H1 (cell line): ENCODE measurements around the gene DYNC1I1. TPM values are rescaled to one million over a fixed set of nuclear protein-coding genes. Genes with fewer than 3 reads are reported as not detected.

Source experiments
- CTCF ChIA-PET: fragments of 300-600 bp; sonication (Branson Sonifier 250); formaldehyde crosslinking; loops from one replicate; lab custom pipeline; 2021; ENCODE audit not compliant: partially characterized antibody; lab: Charles Lee
- POLR2A ChIA-PET: fragments of 300-600 bp; sonication (Branson Sonifier 250); formaldehyde crosslinking; loops from one replicate; lab custom pipeline; 2021; ENCODE audit warnings: inconsistent platforms; ENCODE audit not compliant: partially characterized antibody; lab: Charles Lee
- DNase-seq, 2 experiments: peaks; one replicate each; pipeline versions ENCODE4 v3.0.0 to v3.0.0-alpha.2; 2010 to 2022; ENCODE audit warnings: low spot score in 2 of 2, low read depth in 1 of 2, mixed read lengths in 1 of 2
- FAIRE-seq: peaks from 2 replicates; lab custom pipeline; 2011; peaks lifted over from hg19 to GRCh38; lab: Jason Lieb, UNC
- H2AFZ ChIP-seq: 2 replicates; pipeline ENCODE4 v1.8.1; 2012; ENCODE audit warnings: low read length, inconsistent platforms
- H2AK5ac ChIP-seq: 2 replicates; pipeline ENCODE4 v1.6.1; 2013; ENCODE audit warnings: low read depth, low read length
- H2BK120ac ChIP-seq: replicated peaks from 2 replicates; pipeline ENCODE3; 2013; ENCODE audit warnings: low read depth, low read length, inconsistent platforms
- H2BK12ac ChIP-seq: 2 replicates; pipeline ENCODE4 v1.6.1; 2013; ENCODE audit warnings: low read depth, low read length
- H2BK15ac ChIP-seq: 2 replicates; pipeline ENCODE4 v1.6.1; 2013; ENCODE audit warnings: low read length
- H2BK20ac ChIP-seq: 2 replicates; pipeline ENCODE4 v1.6.1; 2013; ENCODE audit warnings: low read length
- H2BK5ac ChIP-seq: 2 replicates; pipeline ENCODE4 v1.6.1; 2013; ENCODE audit warnings: low read depth, low read length
- H3K14ac ChIP-seq: 2 replicates; pipeline ENCODE4 v1.6.1; 2013; ENCODE audit warnings: inconsistent platforms; ENCODE audit not compliant: insufficient read length
- H3K18ac ChIP-seq: 2 replicates; pipeline ENCODE4 v1.6.1; 2013; ENCODE audit warnings: low read length; ENCODE audit errors: extremely low read depth
- H3K23ac ChIP-seq: 2 replicates; pipeline ENCODE4 v1.6.1; 2013; ENCODE audit warnings: inconsistent platforms; ENCODE audit not compliant: insufficient read length
- H3K23me2 ChIP-seq: 2 replicates; pipeline ENCODE4 v1.6.1; 2013; ENCODE audit warnings: low read depth, low read length
- H3K27ac ChIP-seq: 2 replicates; pipeline ENCODE4 v1.6.1; 2011; ENCODE audit warnings: low read depth, low read length, inconsistent platforms
- H3K27me3 ChIP-seq, 4 experiments: replicated peaks in 1 of 4; 1 replicate in 1 of 4; 2 replicates in 3 of 4; pipeline versions ENCODE4 v1.6.1 to v1.8.1; 2011 to 2013; ENCODE audit warnings: low read length in 3 of 4, mild to moderate bottlenecking in 3 of 4, inconsistent platforms in 2 of 4, mixed read lengths in 2 of 4, moderate library complexity in 1 of 4; ENCODE audit not compliant: control insufficient read depth in 3 of 4, insufficient read depth in 3 of 4; ENCODE audit errors: extremely low read depth in 1 of 4
- H3K36me3 ChIP-seq, 4 experiments: 2 replicates each; pipeline versions ENCODE4 v1.6.1 to v1.8.1; 2011 to 2013; ENCODE audit warnings: mild to moderate bottlenecking in 4 of 4, low read length in 3 of 4, moderate library complexity in 2 of 4, control low read depth in 1 of 4, inconsistent platforms in 1 of 4; ENCODE audit not compliant: insufficient read depth in 4 of 4, control insufficient read depth in 2 of 4
- H3K4ac ChIP-seq: replicated peaks from 2 replicates; pipeline ENCODE3; 2013; ENCODE audit warnings: low read length, low read depth, mixed read lengths, inconsistent platforms; ENCODE audit not compliant: insufficient read length
- H3K4me1 ChIP-seq, 4 experiments: replicated peaks in 1 of 4; 1 replicate in 1 of 4; 2 replicates in 3 of 4; pipeline versions ENCODE4 v1.6.1 to v1.8.1; 2011 to 2013; ENCODE audit warnings: low read length in 3 of 4, inconsistent platforms in 2 of 4, mixed read lengths in 1 of 4; ENCODE audit not compliant: insufficient read depth in 4 of 4, control insufficient read depth in 3 of 4
- H3K4me2 ChIP-seq, 2 experiments: 2 replicates each; pipeline versions ENCODE4 v1.6.1 to v1.8.1; 2011 to 2013; ENCODE audit warnings: low read depth in 2 of 2, low read length in 2 of 2, control low read depth in 1 of 2, inconsistent platforms in 1 of 2, mild to moderate bottlenecking in 1 of 2; ENCODE audit not compliant: insufficient read depth in 1 of 2
- H3K4me3 ChIP-seq, 4 experiments: fragments of 200-600, 300-600 bp in 1 of 4; sonication (generic), shearing (Covaris generic), sonication (Bioruptor Twin) in 1 of 4; 2 replicates each; pipeline versions ENCODE4 v1.5.1 to v1.8.1; 2011 to 2016; ENCODE audit warnings: low read length in 4 of 4, low read depth in 3 of 4, control low read depth in 2 of 4, inconsistent platforms in 2 of 4, mild to moderate bottlenecking in 2 of 4, mixed read lengths in 1 of 4, moderate library complexity in 1 of 4; ENCODE audit not compliant: insufficient read depth in 2 of 4; ENCODE audit errors: extremely low read depth in 1 of 4
- H3K56ac ChIP-seq: replicated peaks from 2 replicates; pipeline ENCODE3; 2013; ENCODE audit warnings: low read depth, mild to moderate bottlenecking, mixed read lengths, low read length, inconsistent platforms; ENCODE audit not compliant: insufficient read length
- H3K79me1 ChIP-seq: 2 replicates; pipeline ENCODE4 v1.6.1; 2013; ENCODE audit warnings: low read depth, low read length, control low read depth
- H3K79me2 ChIP-seq, 2 experiments: 2 replicates each; pipeline versions ENCODE4 v1.6.1 to v1.8.1; 2012 to 2013; ENCODE audit warnings: low read length in 2 of 2, mild to moderate bottlenecking in 2 of 2, inconsistent platforms in 1 of 2; ENCODE audit not compliant: insufficient read depth in 2 of 2, control insufficient read depth in 1 of 2
- H3K9ac ChIP-seq, 4 experiments: replicated peaks in 1 of 4; 1 replicate in 1 of 4; 2 replicates in 3 of 4; pipeline versions ENCODE4 v1.6.1 to v1.8.1; 2011 to 2013; ENCODE audit warnings: low read depth in 3 of 4, low read length in 3 of 4, control low read depth in 2 of 4, mild to moderate bottlenecking in 2 of 4, moderate library complexity in 2 of 4, inconsistent platforms in 1 of 4; ENCODE audit errors: extremely low read depth in 1 of 4
- H3K9me3 ChIP-seq, 2 experiments: 2 replicates each; pipeline versions ENCODE4 v1.6.1 to v1.8.1; 2012 to 2013; ENCODE audit warnings: mild to moderate bottlenecking in 2 of 2, moderate library complexity in 2 of 2, control low read depth in 1 of 2, inconsistent platforms in 1 of 2, low read depth in 1 of 2, low read length in 1 of 2, mixed read lengths in 1 of 2; ENCODE audit not compliant: insufficient read depth in 2 of 2
- H4K20me1 ChIP-seq, 2 experiments: replicated peaks in 1 of 2; 2 replicates each; pipeline versions ENCODE3 to v1.8.1; 2011 to 2013; ENCODE audit warnings: inconsistent platforms in 2 of 2, low read length in 2 of 2, mild to moderate bottlenecking in 1 of 2; ENCODE audit not compliant: insufficient read depth in 2 of 2, control insufficient read depth in 1 of 2
- H4K5ac ChIP-seq: 2 replicates; pipeline ENCODE4 v1.6.1; 2013; ENCODE audit warnings: low read length, low read depth, mixed read lengths, inconsistent platforms; ENCODE audit not compliant: insufficient read length
- H4K8ac ChIP-seq: 2 replicates; pipeline ENCODE4 v1.8.0; 2013; ENCODE audit warnings: mild to moderate bottlenecking, moderate library complexity, low read length, inconsistent platforms; ENCODE audit not compliant: insufficient read depth; ENCODE audit errors: extremely low read depth
- H4K91ac ChIP-seq: replicated peaks from 2 replicates; pipeline ENCODE3; 2013; ENCODE audit warnings: low read length, mixed read lengths, inconsistent platforms; ENCODE audit not compliant: insufficient read length
- CHD1 ChIP-seq: IDR thresholded peaks from 2 replicates; pipeline ENCODE4 v1.6.1; 2012; ENCODE audit warnings: low read depth, low read length, improper control_type of control experiment
- KDM5A ChIP-seq: fragments of 200-600 bp; IDR thresholded peaks from 2 replicates; pipeline ENCODE4 v1.7.1; 2012; ENCODE audit warnings: mild to moderate bottlenecking, low read length, inconsistent platforms, mixed read lengths
- SUZ12 ChIP-seq: fragments of 200-600 bp; sonication (generic); IDR thresholded peaks from 2 replicates; pipeline ENCODE4 v1.6.1; 2012; ENCODE audit warnings: mild to moderate bottlenecking, inconsistent platforms, low read length, moderate library complexity, mixed read lengths
- WGBS, 2 experiments: shearing (Covaris generic) in 1 of 2; methylation state at CpG; one replicate each; pipeline versions ENCODE4 v1.1.6 to v1.1.7; 2013 to 2015; ENCODE audit warnings: low lambda C conversion rate in 2 of 2, mixed read lengths in 2 of 2, inconsistent platforms in 1 of 2, low coverage in 1 of 2, missing lambda C conversion rate in 1 of 2; ENCODE audit not compliant: insufficient replicate concordance in 2 of 2, insufficient coverage in 1 of 2, insufficient read length in 1 of 2; ENCODE audit errors: extremely low coverage in 1 of 2, missing lambda C conversion rate in 1 of 2; 5-methylcytosine and 5-hydroxymethylcytosine counted together
- polyA plus RNA-seq, 7 experiments: library from polyadenylated mRNA; depleted of rRNA in 3 of 7; stranded (reverse) in 5 of 7; unstranded in 2 of 7; fragments of >200 nt in 5 of 7; fragments of 200-250 nt in 2 of 7; gene quantifications; 1 replicate in 5 of 7; 2 replicates in 1 of 7; 4 replicates in 1 of 7; pipeline versions ENCODE4 v1.2.1 to v1.2.3, GENCODE V29; 2011 to 2013; ENCODE audit warnings: missing spikeins in 2 of 7, mixed read lengths in 2 of 7
- total RNA-seq: library from RNA; stranded (reverse); fragmentation: NEBNext Ultra II Directional; extraction: Animal tissue kit (Norgen Biotek cat#: 25700); gene quantifications from 2 replicates; pipeline ENCODE4 v1.2.1, GENCODE V29; 2021

The DYNC1I1 gene
- total and polyA plus RNA-seq, 2 of the 8 experiments (the other 6 are each of a cell fraction or from before 2014, with no cell fraction given), result 0.45 to 0.58 TPM

- H3K56ac ChIP-seq, result no peak overlapping the region
- FAIRE-seq (peak; percentile 96), DNase-seq (peak in 1 of 2 experiments; percentile 52)
- no peak overlapping the region for H3K18ac ChIP-seq
- no peak overlapping the region for H4K8ac ChIP-seq
- H3K4me1 ChIP-seq, result no peaks in the 10 kb centered on the region
- H2BK15ac ChIP-seq, result no peak overlapping the region
- H4K5ac ChIP-seq, result no peak overlapping the region
- no peak overlapping the region for H3K14ac ChIP-seq
- WGBS, 2 experiments, result 41% methylated on average over 6 of the region's 6 CpGs; no CpG with 5 or more reads in 1 of the 2 experiments
- no peaks in the 10 kb centered on the region for H4K20me1 ChIP-seq
- no peaks in the 10 kb centered on the region for H3K79me2 ChIP-seq
- H3K9me3 ChIP-seq, result no peaks in the 10 kb centered on the region
- no peak overlapping the region for H3K9ac ChIP-seq
- no peaks in the 10 kb centered on the region for H3K23me2 ChIP-seq
- H3K4ac ChIP-seq, result no peak overlapping the region
- no peaks in the 10 kb centered on the region; a peak in 1 of 7 replicates for H3K27me3 ChIP-seq
- no peak overlapping the region for H2BK120ac ChIP-seq
- no peak overlapping the region for H2AFZ ChIP-seq
- no peaks in the 10 kb centered on the region for H3K79me1 ChIP-seq
- no peak overlapping the region for H2BK5ac ChIP-seq
- H4K91ac ChIP-seq, result no peak overlapping the region
- no peak overlapping the region for H3K27ac ChIP-seq
- no peak overlapping the region for H2BK20ac ChIP-seq
- POLR2A ChIA-PET, result no interaction called here
- no peak overlapping the region for H3K23ac ChIP-seq
- no peak overlapping the region for H2BK12ac ChIP-seq
- no peak overlapping the region for H3K4me2 ChIP-seq
- H3K4me3 ChIP-seq, result no peak overlapping the region
- H2AK5ac ChIP-seq, result no peak overlapping the region
- no peaks in the 10 kb centered on the region for H3K36me3 ChIP-seq
- CTCF ChIA-PET, result interaction anchor here (0.7 to 17.5 kb wide), 33 partner anchors 8 to 1159 kb away, joined by 3 to 335 read pairs (median 5); partner anchors contain the start of gene DYNC1I1
- TF ChIP-seq KDM5A, result no peak
- TF ChIP-seq SUZ12, result no peak
- no peak for TF ChIP-seq CHD1
These were observed 98.9 kb downstream of the DYNC1I1 start for GRCh38 chr7:95871075-95871848.
